ENCODE results near the gene CGNL1.

Gene CGNL1

DNA sequence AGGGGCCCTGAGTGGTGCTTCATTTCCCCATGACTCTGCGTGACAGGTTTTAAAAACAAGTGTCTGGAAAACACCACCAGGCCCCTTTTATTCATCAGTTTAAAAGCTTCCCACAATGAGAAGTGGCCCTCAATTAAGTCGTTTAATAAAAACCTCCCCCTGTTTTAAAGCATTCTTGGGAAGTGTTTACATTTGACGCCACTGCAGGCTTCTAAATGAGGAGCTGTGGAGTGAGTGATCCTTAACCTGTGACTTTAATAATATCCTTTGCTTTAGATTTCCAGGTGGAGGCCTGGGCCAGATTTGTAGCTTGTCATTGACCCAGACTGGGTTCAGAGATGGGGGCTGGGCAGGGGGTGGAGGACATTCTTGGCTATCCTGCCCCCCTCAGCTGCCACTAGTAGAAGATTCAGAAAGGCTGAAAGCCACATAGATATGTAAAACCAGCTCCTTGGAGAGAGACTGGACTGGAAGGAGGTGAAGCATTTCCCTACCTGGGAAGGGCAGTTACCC lies 11.3 kb downstream of the CGNL1 start:
- DNase-seq (ENCODE audit: low read depth), result no peak

DNA sequence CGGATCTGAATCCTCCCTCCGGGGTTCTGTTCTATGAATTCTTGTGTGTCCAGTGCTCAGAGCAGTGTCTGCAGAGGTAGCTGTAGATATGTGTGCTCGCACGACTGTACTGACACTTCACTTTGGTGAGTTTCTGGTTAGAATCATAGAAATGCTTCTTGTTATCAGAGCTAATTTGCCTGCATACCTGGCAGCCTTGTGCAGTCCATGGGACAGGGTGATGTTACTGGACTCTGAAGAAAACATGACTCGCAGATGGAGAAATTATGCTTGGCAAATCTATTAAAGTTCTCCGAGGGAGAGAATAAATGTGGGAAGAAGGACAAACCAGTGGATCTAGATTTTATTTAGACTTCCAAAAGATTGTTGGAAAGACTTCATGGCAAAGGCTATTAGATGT lies 12.2 kb downstream of the CGNL1 start:
- DNase-seq (ENCODE audit: low read depth), result no peak

- DNase-seq (ENCODE audit: low read depth), result no peak
These were observed 13.7 kb downstream of the CGNL1 start for GRCh38 chr15:57389991-57390390.

DNA sequence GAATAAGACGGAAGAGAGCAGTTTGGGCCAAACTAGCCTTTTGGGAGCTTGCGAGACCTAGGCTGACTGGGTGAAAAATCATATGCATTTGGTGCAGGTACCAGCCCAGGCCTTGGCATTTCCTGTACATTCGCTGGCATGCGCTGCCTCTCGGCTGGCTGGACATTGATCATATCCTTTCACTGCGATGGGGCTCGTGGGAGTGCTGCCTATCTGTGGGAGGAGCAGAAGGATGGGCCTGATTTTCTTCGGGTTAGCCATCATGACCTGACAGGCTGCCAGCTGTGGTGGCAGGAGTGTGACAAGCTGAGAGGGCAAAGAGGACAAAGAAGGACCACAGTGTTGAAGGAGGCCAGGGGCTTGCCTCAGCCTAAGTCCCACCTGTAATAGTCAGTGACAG lies 14.3 kb downstream of the CGNL1 start:
- no peak for DNase-seq (ENCODE audit: low read depth)

- no peak for DNase-seq (ENCODE audit: low read depth)
These were observed 15.2 kb downstream of the CGNL1 start for GRCh38 chr15:57391537-57391936.

- no peak for DNase-seq (ENCODE audit: low read depth)
These were observed 16.8 kb downstream of the CGNL1 start for GRCh38 chr15:57393061-57393460.

DNA sequence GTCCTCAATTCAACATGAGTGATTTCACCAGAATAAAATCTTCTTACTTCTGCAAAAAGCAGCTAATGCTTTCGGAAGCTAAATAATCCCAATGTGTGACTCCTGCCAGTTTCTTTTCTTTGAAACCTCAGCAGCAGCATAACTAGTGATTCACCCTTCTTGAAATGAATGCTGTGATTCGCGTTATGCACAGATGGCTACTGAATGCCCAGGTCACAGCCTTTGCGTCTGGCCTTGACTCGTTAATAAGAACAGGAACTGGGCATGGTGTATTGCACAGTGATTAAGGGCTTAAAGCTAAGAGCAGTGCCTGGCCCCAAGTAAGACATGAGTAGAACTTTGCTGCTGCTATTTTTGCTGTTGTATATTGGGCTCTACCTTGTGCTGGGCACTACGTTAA lies 19.0 kb downstream of the CGNL1 start:
- DNase-seq (ENCODE audit: low read depth), result no peak

- DNase-seq (ENCODE audit: low read depth), result no peak
These were observed 22.0 kb downstream of the CGNL1 start for GRCh38 chr15:57398336-57398735.

- no peak for DNase-seq (ENCODE audit: low read depth)
These were observed 25.2 kb downstream of the CGNL1 start for GRCh38 chr15:57401546-57401945.

GRCh38 chr15:57403017-57403416 lies 26.7 kb downstream of the CGNL1 start:
- no peak for DNase-seq (ENCODE audit: low read depth)

DNA sequence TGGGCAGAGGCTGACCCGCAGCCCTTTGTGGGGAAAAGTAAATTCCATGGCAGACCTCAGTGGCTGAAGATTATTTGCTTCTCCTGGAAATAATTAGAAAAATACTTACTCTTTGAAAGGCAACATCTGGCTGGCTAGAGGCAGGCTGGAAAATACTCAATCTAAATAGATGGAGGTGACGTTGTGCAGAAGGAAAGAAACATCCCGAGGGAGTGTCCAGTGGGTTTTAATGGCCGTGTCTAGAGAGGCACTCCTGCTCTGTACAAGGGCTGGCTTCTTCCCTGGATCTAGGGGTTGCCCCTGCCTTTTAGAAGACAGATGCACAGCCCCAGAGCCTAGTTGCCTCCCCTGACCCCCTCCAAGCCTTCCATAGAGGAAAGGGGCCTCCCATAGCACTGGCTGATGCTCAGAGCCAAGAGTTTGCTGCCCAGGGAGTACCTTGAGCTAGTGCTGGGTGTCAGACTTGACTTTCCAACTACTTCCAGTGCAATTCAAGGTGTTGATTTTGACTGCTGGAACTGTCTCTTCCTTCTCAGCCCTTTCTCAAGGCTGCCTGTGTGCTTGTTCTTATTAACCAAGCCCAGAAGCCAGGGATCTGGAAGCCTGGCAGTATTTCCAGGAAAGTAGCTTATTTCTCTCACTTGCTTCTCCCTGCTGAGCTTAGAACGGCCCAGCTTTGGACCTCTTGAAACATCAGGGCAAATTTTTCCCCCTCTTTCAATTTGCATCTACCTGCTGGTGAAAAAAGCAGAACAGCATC lies 27.4 kb downstream of the CGNL1 start:
- no peak for DNase-seq (ENCODE audit: low read depth)

GRCh38 chr15:57405133-57405532 lies 28.8 kb downstream of the CGNL1 start:
- no peak for DNase-seq (ENCODE audit: low read depth)

DNA sequence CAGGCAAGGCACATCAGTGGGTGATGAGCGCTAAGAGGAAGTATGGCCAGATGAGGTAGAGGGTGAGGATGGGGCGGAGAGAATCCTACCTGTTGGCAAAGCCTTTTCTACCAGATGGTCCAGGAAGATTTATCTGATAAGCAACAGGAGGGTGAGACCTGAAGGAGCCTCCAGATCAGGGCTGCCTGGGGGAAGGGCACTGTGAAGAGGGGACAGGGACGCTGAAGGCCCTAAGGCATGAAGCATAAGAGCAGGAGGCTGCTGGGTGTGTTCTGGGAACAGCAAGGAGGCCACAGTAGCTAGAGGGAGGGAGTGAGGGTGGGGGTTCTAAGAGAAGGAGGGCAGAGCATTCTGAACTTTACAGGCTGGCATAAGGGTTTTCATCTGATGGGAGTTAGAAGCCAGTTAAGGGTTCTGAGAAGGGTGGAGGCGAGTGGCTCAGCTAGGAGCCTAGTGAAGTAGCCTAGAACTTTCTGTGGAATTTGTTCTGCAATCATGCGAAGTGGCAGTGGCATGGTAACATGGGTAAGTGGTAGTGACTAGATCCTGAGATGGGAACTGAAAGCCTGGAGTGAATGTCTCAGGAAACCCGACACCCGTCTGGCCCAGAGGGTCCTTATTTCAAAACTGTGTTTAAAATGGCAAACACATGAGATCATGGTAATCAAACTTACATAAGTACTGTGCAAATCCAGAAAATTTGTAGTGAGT lies 29.9 kb downstream of the CGNL1 start:
- DNase-seq (ENCODE audit: low read depth), result no peak

GRCh38 chr15:57410373-57410772 lies 34.1 kb downstream of the CGNL1 start:
- no peak for DNase-seq (ENCODE audit: low read depth)

- DNase-seq (ENCODE audit: low read depth), result no peak
These were observed 35.9 kb downstream of the CGNL1 start for GRCh38 chr15:57411945-57412768.

DNA sequence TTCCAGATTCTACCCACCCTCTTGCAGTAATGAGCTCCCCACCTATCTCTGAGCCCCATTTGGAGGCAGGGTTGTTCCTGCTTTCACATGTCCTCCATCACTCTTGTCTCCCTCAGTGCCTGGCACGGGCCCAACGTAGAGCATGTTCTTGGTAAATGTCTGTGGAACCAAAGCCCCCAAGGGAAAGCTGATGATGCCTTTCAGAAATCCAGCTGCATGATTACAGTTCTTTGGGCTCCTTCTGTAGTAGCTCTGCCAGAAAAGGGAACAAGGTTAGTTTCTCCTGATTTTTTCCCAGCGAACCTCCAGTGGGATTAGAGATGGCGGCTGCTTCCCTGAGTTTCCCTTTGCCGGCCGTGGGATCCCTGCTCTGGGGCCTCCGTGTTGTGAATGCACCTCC lies 39.3 kb downstream of the CGNL1 start:
- DNase-seq (ENCODE audit: low read depth), result no peak

DNA sequence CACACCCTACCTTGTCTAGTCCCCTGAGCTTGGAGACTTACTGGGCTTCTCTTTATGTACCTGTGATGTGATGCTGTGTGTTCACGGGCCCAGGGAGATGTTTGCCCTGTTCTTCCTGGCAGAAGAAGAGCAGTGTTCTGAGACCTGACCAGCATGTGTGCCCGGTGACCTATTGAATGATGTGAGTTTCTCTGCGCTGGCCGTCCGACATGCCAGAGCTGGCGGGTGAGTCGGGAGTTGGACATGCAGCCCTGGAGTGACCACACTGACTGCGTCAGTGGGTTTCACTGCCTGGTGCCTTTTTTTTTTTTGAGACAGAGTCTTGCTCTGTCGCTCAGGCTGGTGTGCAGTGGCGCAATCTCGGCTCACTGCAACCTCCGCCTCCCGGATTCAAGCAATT lies 42.3 kb downstream of the CGNL1 start:
- no peak for DNase-seq (ENCODE audit: low read depth)

GRCh38 chr15:57419335-57419734 lies 43.0 kb downstream of the CGNL1 start:
- DNase-seq (ENCODE audit: low read depth), result no peak

- DNase-seq (ENCODE audit: low read depth), result no peak
These were observed 44.8 kb downstream of the CGNL1 start for GRCh38 chr15:57421110-57421509.

- no peak for DNase-seq (ENCODE audit: low read depth)
These were observed 45.2 kb downstream of the CGNL1 start for GRCh38 chr15:57421551-57421950.

DNA sequence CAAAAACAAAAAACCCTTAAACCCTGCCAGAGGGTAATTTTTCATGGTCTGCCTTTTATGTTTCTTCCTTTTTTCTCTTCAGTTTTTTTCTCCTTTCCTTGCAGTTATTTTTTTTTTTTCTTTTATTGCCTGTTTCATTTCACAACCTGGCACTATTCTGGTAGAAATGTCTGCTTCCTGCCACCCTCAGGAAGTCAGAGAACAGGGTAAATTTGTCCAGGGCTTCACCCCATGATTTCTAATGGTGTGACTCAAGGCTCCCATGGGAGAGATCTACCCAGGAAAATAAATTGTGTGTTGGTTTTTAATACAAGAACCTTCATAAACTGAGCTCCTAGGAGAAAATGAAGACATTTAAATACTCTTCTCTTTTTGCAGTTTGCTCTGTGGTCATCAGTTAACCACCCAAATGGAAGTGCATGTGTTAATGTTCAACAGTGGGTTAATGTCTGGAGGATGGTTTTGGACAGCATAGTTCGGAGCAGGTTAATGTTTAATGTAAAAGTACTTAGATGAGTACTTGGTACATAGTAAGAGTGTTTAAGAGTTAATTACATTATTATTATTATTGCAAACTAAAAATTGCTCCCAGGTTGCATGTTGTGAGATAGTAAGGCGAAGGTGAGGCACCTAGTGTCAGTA lies 45.9 kb downstream of the CGNL1 start:
- DNase-seq (ENCODE audit: low read depth), result no peak

GRCh38 chr15:57423599-57424140 lies 47.4 kb downstream of the CGNL1 start:
- no peak for DNase-seq (ENCODE audit: low read depth)

All from activated gamma-delta T cell treated with anti-CD3 and anti-CD28 coated beads, Interleukin-2, amount 50 U/mL, for 16 hours (primary cell).